Measurements from ENCODE around the gene P3H3. TPM values are rescaled to one million over a fixed set of nuclear protein-coding genes. Genes with fewer than 3 reads are reported as not detected.

Gene P3H3, protein sequence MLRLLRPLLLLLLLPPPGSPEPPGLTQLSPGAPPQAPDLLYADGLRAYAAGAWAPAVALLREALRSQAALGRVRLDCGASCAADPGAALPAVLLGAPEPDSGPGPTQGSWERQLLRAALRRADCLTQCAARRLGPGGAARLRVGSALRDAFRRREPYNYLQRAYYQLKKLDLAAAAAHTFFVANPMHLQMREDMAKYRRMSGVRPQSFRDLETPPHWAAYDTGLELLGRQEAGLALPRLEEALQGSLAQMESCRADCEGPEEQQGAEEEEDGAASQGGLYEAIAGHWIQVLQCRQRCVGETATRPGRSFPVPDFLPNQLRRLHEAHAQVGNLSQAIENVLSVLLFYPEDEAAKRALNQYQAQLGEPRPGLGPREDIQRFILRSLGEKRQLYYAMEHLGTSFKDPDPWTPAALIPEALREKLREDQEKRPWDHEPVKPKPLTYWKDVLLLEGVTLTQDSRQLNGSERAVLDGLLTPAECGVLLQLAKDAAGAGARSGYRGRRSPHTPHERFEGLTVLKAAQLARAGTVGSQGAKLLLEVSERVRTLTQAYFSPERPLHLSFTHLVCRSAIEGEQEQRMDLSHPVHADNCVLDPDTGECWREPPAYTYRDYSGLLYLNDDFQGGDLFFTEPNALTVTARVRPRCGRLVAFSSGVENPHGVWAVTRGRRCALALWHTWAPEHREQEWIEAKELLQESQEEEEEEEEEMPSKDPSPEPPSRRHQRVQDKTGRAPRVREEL
- total RNA-seq (2014; rRNA removed; shearing (Covaris generic)) = 26.9 and 27.3 TPM in 2 replicates

DNA sequence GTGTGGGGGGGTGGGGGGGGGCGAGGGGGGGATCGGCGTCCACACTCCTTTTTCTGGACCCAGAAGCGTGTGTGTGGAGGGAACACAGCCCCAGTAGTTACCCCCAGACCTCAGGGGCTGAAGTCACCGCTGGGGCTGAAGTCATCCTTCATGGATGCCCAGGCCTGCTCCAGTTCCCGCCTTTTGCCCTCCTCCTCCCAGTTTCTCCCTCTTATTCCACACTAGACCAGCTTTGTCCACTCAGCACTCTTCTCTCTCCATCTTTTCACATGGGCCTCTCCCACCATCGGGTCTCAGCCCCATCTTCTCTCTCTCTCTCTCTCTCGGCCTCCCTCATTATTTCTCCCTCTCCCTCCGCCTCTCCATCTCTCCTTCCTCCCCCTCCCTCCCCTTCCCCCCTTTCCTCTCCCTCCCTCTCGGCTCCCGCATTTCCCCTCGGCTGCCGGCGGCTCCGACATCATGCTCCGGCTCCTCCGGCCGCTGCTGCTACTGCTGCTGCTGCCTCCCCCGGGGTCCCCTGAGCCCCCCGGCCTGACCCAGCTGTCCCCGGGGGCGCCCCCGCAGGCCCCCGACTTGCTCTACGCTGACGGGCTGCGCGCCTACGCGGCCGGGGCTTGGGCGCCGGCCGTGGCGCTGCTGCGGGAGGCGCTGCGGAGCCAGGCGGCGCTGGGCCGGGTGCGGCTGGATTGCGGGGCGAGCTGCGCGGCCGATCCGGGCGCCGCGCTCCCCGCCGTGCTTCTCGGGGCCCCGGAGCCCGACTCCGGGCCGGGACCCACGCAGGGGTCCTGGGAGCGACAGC, at the start of gene P3H3:
Gene P3H3, plus strand, starts transcription at position 426 of the 799 bp plus-strand sequence. Its CDS starts 34 bp downstream, at position 460.
- peak; percentile 48 for DNase-seq (ENCODE audit: low read depth)

DNA sequence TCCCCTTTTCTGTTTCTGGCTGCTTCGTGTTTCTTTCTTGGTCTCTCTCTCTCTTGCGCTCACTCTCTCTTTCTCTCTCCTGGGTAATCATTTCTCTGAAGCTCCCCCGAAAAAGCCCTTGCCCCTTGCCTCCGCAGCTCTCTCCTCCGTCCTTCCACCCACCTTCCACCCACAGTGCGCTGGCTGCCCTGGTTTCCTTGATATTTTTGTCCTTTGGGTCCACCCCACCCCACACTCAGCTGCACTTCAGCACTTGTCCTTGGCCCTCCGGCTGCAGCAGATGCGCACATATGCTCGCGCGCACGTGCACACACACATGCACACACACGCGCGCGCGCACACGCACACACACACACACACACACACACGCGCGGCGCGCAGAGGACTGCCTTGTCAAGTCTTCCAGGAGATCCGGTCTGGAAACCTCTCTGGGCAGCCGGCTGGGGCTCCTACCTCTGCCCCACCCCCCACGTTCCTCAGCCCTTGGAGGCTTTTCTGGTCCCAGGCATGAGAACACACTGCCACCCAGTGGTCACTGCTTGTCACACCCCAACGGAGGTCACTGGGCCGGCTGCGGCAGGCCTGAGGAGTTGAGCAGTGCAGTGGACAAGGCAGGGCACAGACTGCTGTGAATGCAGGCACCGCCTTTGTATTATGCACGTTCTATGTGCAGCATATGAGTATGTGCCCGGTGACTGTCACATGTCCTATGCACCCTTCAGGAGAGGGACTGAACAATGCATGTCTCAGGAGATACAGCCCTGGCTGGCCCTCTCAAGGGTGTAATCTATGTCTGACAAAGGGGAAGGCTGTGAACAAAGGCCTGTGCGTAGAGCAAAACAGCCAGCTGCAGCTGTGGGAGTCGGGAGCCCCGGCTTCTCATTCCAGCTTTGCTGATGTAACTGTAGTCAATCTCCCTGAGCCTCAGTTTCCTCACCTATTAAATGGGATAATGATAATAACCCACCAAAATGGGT, 49.3 kb upstream of the P3H3 start:
- DNase-seq (ENCODE audit: low read depth) = peak; percentile 91

DNA sequence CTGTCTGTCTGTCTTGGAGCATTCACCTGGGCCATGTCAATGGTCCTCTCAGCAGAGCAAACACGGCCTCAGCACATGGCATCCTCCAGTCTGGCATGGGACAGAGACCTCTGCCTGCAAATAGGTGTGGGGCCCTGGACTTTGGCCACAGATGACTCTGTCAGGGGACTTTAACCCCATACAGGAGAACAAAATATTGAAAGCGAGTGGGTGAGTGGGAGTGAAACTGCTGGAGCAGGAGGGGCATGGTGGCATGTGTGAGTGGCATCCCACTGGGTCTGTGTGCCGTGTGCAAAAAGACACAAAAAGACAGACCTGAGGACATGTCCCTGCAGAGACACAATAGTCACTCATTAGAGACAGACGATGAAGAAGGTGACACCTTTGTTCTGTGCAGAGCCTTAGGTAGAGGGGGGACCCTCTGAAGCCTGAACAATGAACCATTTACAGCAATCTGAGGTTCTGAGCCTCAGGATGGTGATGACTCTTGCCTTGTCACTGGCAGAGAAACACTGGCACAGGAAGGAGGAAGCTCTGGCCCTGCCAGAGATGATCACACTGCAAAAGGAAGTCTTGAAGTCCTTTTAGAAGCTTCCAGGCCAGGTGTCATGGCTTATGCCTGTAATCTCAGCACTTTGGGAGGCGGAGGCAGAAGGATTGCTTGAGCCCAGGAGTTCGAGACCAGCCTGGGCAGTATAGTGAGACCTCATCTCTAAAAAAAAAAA, 48.3 kb upstream of the P3H3 start:
- DNase-seq (ENCODE audit: low read depth) = no peak

DNA sequence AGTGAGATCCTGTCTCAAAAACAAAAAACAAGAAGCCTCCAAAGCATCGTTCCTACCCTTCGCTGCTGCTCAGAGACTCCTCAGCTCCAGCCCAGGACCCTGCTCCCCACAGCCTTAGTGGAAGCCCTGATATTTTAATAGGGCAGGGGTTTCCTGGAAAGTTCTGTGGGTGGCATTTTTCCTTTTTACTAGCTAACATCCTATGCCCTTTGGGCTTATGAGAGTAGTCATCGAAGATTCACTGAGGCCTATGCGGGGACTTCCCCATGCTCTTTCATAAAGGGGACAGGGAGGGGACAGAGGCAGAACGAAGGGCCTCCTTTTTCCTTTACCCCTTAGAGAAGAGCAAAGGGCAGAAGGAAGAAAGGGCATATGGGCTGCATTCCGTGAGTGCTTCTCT, 47.6 kb upstream of the P3H3 start:
- no peak for DNase-seq (ENCODE audit: low read depth)

DNA sequence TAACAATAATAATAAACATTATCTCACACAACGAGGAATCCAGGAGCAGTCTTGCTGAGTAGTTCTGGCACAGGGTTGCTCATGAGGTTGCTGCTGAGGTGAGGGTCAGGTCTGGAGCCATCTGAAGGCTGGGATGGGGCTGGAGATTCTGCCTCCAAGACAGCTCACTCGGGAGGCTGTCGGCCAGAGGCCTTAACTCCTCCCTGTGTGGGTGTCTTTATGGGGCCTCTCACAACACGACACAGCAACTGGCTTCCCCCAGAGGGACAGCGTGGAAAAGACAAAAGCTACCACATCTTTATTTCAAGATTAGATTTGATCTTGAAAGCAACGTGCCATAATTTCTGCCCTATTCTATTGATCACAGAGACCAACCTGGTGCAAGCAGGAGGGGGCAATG, 46.1 kb upstream of the P3H3 start:
- no peak for DNase-seq (ENCODE audit: low read depth)

DNA sequence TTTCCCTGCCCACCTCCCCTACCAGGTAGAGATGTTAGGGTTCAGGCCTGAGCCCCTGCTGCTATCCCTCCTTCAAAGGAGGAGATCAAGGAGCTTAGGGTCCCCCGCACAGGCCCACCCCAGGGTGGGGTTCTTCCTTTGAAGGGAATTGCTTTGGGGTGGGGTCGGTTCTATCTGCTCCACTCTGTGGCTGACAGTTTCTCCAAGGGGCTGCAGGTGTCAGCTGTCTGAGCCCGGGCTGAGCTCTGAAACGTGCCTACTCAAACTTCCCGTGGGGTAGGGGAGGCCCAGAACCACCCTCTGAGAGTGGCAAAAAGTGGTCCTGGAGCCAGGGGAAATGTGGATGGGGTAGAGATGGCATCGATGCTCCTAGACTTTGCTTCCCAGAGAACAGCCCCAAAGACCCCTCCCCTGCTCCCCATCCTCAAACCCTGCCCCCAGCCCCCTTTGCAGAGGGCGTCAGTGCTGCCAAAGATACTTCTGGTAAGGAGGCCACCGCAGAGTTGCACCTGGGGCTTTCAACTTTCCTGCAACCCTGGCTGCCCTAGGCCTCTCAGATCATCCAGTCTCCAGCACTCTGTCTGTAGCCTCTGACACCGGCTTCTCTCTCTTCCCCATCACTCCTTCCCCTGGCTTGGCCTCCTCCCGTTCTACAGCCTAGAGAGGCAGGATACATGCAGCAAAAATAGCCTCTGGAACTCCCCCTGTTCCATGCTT, 45.2 kb upstream of the P3H3 start:
- DNase-seq (ENCODE audit: low read depth) = no peak

DNA sequence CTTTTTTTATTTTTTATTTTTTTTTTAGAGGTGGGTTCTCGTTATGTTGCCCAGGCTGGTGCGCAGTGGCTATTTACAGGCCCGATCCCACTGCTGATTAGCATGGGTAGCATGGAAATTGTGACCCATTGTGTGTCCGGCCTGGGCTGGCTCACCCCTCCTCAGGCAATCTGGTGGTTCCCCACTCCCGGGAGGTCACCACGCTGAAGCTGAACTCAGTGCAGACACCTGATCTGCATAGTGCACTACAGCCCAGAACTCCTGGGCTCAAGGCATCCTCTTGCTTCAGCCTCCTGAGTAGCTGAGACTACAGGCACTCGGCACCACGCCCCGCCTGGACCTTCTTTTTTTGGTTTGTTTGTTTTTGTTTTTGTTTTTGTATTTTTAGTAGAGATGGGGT, 44.4 kb upstream of the P3H3 start:
- DNase-seq (ENCODE audit: low read depth) = no peak

DNA sequence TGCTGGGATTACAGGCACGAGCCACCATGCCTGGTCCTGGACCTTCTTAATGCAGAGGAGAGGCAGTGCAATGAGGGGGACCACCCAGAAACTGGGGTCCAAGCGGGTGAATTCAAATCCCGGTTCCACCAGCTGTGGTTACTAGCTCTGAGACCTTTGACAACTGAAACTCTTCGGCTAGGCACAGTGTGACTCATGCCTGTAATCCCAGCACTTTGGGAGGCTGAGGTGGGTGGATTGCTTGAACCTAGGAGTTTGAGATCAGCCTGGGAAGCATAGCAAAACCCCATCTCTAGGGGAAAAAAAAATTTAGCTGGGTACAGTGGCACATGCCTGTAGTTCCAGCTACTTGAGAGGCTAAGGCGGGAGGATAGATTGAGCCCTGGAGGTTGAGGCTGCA, 43.9 kb upstream of the P3H3 start:
- no peak for DNase-seq (ENCODE audit: low read depth)

DNA sequence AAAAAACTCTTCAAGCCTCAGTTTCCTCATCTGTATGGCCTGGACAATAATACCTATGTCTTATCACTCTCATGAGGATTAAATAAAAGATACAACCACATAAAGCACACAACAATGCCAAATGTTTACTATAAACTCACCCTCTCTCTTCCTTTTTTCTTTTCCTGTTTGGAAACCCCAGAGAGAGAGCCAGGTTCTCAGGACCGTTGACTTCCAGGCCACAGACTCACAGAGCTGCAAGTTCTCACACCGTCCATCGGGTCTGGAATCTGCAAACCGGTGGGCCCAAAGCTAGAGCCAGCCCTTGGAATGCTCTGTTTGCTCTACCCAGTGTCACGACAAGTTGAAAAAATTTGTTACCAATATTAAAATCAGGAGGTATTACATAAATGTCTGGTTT, 43.4 kb upstream of the P3H3 start:
- no peak for DNase-seq (ENCODE audit: low read depth)

DNA sequence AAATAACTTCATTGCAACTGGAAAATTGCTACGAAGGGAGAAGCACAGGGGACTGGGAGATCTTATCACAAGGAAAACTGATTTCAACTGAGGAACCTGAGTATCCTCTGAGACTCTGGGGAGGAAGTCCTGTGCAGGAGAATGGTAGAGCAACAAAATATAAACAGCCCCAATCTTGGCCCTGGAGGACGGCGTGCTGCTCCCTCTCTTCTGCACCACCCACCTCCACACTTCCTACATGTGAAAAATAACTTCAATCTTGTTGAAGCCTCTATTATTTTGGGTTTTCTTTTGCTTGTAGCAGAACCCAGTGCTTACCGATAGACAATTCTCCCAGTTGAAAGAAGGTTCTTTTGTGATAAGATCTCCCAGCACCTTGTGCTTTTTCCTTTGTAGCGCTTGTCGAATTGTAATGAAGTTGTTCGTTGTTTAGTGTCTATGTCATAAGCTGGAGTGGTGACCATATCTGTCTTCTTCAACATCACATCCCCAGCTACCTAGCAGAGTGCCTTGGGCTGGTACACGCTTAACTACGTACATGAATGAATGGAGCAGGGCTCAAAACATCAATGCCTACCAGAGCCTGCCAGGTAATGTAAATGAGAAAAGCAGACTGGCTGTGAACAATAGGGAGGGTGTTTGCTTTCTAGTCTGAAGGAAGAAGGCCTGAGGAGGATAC, 41.7 kb upstream of the P3H3 start:
- DNase-seq (ENCODE audit: low read depth) = no peak

DNA sequence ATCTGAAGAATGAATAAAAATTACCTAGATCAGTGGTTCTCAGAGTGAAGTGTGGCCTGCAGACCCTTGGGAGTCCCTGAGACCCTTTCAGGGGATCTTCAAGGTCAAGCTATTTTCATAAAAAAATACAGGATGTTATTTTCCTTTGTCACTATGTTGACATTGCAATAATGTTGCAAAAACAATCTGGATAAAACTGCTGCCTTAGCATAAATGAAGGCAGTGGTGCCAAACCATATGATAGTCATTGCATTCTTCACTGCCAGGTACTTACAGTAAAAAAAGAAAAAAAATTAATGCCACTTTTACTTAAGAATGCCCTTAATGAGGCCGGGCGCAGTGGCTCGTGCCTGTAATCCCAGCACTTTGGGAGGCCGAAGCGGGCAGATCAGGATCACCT, 40.9 kb upstream of the P3H3 start:
- no peak for DNase-seq (ENCODE audit: low read depth)

DNA sequence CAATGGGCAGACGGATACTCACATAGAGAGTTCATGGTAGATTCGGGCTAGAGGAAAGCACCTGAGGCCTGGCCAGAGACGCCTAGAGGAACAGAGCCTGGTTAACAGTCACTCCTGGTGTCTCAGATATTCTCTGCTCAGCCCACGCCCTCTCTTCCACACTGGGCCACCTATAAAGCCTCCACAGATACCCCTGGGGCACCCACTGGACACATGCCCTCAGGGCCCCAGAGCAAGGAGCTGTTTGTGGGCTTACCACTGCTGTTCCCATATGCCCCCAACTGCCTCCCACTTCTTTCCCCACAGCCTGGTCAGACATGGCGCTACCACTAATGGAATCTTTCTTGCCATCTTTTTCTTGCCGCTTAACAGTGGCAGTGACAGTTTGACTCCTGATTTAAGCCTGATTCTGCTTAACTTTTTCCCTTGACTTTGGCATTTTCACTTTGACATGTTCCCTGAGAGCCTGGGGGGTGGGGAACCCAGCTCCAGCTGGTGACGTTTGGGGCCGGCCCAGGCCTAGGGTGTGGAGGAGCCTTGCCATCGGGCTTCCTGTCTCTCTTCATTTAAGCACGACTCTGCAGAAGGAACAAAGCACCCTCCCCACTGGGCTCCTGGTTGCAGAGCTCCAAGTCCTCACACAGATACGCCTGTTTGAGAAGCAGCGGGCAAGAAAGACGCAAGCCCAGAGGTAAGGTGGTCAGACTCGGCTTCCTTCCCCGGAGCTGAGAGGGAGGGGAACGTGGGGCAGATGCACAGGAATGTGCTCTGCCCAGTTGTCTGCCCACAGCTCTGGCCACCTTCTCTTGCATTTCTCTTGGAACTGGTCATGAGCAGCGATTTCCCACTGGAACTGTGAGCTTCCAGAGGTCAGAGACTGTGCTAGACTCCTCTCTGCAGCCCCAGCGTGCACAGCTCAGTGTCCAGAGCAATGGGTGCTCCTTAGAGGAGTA, 39.0 kb upstream of the P3H3 start, which contains the start of gene CD4:
Gene CD4, plus strand, starts transcription at position 557 of the 953 bp plus-strand sequence. CDS start 10,611 bp downstream, outside the sequence.
- DNase-seq (ENCODE audit: low read depth) = peak; percentile 63

DNA sequence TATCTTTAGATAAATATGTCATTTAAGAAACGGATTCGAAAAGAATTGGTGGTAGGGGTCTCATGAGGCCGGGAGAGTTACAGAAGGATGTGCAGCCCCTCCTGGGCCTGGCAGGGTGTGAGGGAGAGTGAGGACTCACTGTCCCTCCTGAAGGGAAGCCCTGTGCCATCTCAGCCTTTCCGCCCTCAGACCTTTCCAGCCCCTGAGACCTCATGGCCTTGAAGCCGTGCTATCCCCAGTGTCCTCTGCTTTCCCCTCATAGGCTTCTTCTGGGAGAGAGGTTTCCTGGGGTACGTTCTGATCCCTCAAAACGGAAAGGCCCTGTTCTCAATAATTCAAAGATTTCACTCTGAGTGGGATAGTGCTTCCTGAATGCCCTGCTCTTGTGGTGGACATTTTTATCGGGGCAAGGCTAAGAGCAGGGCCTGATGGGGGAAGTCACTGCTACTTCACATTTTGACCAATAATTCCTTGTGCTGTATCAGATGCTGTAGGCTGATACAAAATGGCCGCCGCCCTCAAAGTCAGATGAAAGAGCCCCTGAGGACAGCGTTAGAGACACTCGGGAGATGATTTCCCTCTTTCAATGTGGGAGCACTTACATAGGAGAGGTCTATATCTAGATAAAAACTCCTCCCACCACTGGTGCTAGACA, 37.6 kb upstream of the P3H3 start:
- DNase-seq (ENCODE audit: low read depth) = no peak

DNA sequence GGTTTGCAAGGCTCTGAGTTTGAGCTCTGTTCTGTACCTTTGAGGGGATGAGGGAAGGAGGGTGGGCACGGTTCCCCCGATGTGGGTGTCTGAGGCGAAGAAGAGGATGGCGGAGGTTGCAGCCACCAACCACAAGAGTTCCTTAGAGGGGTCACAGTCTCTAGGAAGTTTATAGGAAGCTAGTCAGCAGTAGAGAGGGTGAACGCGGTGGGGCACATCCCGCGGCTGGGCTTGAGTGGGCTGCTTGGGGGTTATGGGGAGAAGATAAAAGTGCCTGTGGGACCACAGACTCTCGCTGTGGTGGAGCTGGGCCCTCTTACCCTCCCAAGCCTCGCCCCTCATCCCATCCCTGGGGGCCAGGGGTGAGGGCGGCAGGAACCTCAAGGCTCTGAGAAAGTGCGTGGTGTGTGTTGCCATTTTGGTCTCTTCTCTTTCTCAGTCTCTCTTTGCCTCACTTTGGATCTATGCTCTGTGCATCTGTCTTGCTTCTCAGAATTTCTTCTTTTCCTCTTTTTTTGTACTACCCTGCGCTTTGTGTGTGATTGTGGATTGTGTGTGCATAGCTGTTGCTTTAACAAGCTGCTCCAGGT, 36.2 kb upstream of the P3H3 start:
- no peak for DNase-seq (ENCODE audit: low read depth)

DNA sequence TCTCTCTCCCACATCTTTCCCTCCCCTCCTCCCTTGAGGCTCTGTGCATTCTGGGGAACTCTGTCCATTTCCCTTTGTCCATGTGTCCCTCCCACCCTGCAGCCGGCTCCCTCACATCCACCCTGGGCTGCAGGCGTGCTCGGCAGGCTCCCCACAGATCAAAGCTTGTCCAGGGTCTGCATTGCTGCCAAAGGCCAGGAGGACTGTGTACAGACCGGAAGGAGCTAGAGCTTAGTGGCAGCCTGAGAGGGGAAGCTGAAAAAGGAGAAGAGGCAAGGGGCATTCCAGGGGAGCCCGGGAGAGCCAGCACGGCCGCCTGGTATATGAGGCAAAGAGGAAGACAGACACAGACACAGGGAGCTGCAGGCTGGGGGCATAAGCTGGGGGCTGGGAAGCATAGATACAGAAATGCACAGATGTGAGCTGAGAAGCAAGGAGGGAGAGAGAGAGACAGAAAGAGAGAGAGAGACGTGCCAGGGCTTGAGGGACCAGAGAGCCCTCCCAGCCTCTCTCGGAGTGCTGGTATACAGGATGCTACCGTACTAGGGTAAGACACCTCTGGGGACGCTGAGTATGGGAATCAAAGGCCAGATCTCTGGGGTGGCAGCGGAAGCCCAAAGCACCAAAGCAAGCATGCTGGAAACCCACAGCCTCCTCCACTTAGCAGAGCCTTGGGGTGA, 35.5 kb upstream of the P3H3 start:
- no peak for DNase-seq (ENCODE audit: low read depth)

DNA sequence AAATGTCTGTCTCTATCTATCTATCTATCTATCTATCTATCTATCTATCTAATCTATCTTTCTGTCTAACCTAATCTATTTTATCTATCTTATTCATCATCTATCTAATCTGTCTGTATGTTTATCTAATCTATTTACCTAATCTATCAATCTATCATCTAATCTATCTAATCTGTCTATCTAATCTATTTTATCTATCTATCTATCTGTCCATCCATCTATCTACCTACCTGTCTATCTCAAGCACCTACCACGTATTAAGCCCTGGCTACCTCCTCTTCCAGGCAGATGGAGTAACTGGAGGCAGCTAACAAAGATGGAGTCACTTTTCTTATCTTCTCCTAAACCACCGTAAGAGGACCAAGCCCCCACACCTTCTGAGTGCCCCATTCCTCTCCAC, 33.1 kb upstream of the P3H3 start:
- no peak for DNase-seq (ENCODE audit: low read depth)
